GM23338 (cell line): ENCODE measurements around the gene TRMT61A. TPM values are rescaled to one million over a fixed set of nuclear protein-coding genes. Genes with fewer than 3 reads are reported as not detected.

Experiments used
- ATAC-seq: fragments of 200-7000 bp; cut with Tn5 transposase; 3 replicates; pipeline ENCODE4 v1.9.1; 2020
- DNase-seq: peaks from one replicate; pipeline ENCODE4 v3.0.0-alpha.2; 2015; ENCODE audit warnings: low spot score
- H2AFZ ChIP-seq: fragments of 200-600 bp; sonication (generic); 2 replicates; pipeline ENCODE4 v1.8.0; 2016; ENCODE audit warnings: antibody characterized with exemption, mild to moderate bottlenecking, moderate library complexity
- H3F3A ChIP-seq: fragments of 200-600 bp; sonication (generic); replicated peaks from 2 replicates; pipeline ENCODE4 v1.8.0; 2017; ENCODE audit warnings: antibody characterized with exemption, mixed run types, low read depth
- H3K27ac ChIP-seq: fragments of 200-600 bp; sonication (generic); 2 replicates; pipeline ENCODE4 v1.6.1; 2016; ENCODE audit warnings: low read depth
- H3K27me3 ChIP-seq: fragments of 200-600 bp; sonication (generic); 2 replicates; pipeline ENCODE4 v1.8.0; 2016; ENCODE audit warnings: mild to moderate bottlenecking, mixed run types, moderate library complexity; ENCODE audit not compliant: insufficient read depth
- H3K36me3 ChIP-seq: fragments of 200-600 bp; sonication (generic); 2 replicates; pipeline ENCODE4 v1.8.0; 2016; ENCODE audit warnings: mild to moderate bottlenecking; ENCODE audit not compliant: insufficient read depth
- H3K4me1 ChIP-seq: fragments of 200-600 bp; sonication (generic); 2 replicates; pipeline ENCODE4 v1.8.0; 2016; ENCODE audit warnings: mild to moderate bottlenecking, moderate library complexity; ENCODE audit not compliant: insufficient read depth
- H3K4me2 ChIP-seq: fragments of 200-600 bp; sonication (generic); 2 replicates; pipeline ENCODE4 v1.7.1; 2017; ENCODE audit warnings: mixed run types
- H3K4me3 ChIP-seq: fragments of 200-600 bp; sonication (generic); 2 replicates; pipeline ENCODE4 v1.6.1; 2016; ENCODE audit warnings: mixed run types
- H3K79me2 ChIP-seq: fragments of 200-600 bp; sonication (generic); replicated peaks from 2 replicates; pipeline ENCODE4 v1.8.0; 2017; ENCODE audit warnings: mild to moderate bottlenecking; ENCODE audit not compliant: insufficient read depth
- H3K9me2 ChIP-seq: fragments of 200-600 bp; sonication (generic); 2 replicates; pipeline ENCODE4 v1.8.0; 2017; ENCODE audit not compliant: insufficient read depth
- H4K20me1 ChIP-seq: fragments of 200-600 bp; sonication (generic); replicated peaks from 2 replicates; pipeline ENCODE4 v1.8.0; 2017; ENCODE audit warnings: mild to moderate bottlenecking; ENCODE audit not compliant: insufficient read depth
- H3K27ac Mint-ChIP-seq: 2 replicates; pipeline ENCODE4 v1.8.0; 2020; ENCODE audit warnings: inconsistent platforms, mild to moderate bottlenecking, moderate library complexity, mixed read lengths
- H3K27me3 Mint-ChIP-seq: 3 replicates; pipeline ENCODE4 v1.8.0; 2022; ENCODE audit warnings: low read depth, mild to moderate bottlenecking, moderate library complexity, mixed read lengths, inconsistent platforms; ENCODE audit not compliant: insufficient read depth, poor library complexity
- H3K36me3 Mint-ChIP-seq: 3 replicates; pipeline ENCODE4 v1.8.0; 2021; ENCODE audit warnings: low read depth, mild to moderate bottlenecking, inconsistent platforms, moderate library complexity, mixed read lengths
- H3K4me1 Mint-ChIP-seq: 3 replicates; pipeline ENCODE4 v1.8.0; 2020; ENCODE audit warnings: mild to moderate bottlenecking, inconsistent platforms, mixed read lengths
- H3K4me3 Mint-ChIP-seq: 3 replicates; pipeline ENCODE4 v1.8.0; 2021; ENCODE audit warnings: moderate library complexity, mild to moderate bottlenecking, inconsistent platforms, mixed read lengths
- H3K9me3 Mint-ChIP-seq: 3 replicates; pipeline ENCODE4 v1.8.0; 2020; ENCODE audit warnings: moderate library complexity, mild to moderate bottlenecking, inconsistent platforms, mixed read lengths
- CTCF ChIP-seq, 2 experiments: fragments of 200-600 bp in 1 of 2; sonication (generic) in 1 of 2; conservative IDR thresholded peaks; 2 replicates each; pipeline versions ENCODE4 v1.5.1 to v1.6.1; 2016 to 2017; ENCODE audit warnings: antibody characterized with exemption in 2 of 2, low read depth in 2 of 2, mild to moderate bottlenecking in 2 of 2, moderate library complexity in 1 of 2
- ETS1 ChIP-seq: IDR thresholded peaks from 2 replicates; pipeline ENCODE4 v1.6.1; 2016; ENCODE audit warnings: antibody characterized with exemption
- EZH2phosphoT487 ChIP-seq: fragments of 200-600 bp; sonication (generic); IDR thresholded peaks from one replicate; pipeline ENCODE4 v1.8.1; 2018; ENCODE audit warnings: antibody characterized with exemption; ENCODE audit not compliant: unreplicated experiment
- JUNB ChIP-seq: IDR thresholded peaks from one replicate; pipeline ENCODE4 v1.6.1; 2016; ENCODE audit warnings: antibody characterized with exemption; ENCODE audit not compliant: unreplicated experiment
- NANOG ChIP-seq: IDR thresholded peaks from 2 replicates; pipeline ENCODE4 v1.6.1; 2016; ENCODE audit warnings: antibody characterized with exemption, borderline replicate concordance
- POLR2AphosphoS5 ChIP-seq: IDR thresholded peaks from 2 replicates; pipeline ENCODE4 v1.6.1; 2016; ENCODE audit warnings: antibody characterized with exemption, low read depth
- REST ChIP-seq: IDR thresholded peaks from one replicate; pipeline ENCODE4 v1.6.1; 2018; ENCODE audit warnings: antibody characterized with exemption; ENCODE audit not compliant: unreplicated experiment
- STAT1 ChIP-seq: IDR thresholded peaks from one replicate; pipeline ENCODE4 v1.6.1; 2016; ENCODE audit warnings: antibody characterized with exemption; ENCODE audit not compliant: unreplicated experiment
- ZNF114 ChIP-seq: fragments of 250-450 bp; sonication (Bioruptor Pico); IDR thresholded peaks from 2 replicates; pipeline ENCODE4 v1.5.0; 2020; ENCODE audit warnings: mild to moderate bottlenecking, moderate library complexity
- polyA plus RNA-seq: library from polyadenylated mRNA; unstranded; fragments of >200 nt; fragmentation: Nextera tagmentation; extraction: Ambion mirVana; gene quantifications from 2 replicates; pipeline ENCODE4 v1.2.1, GENCODE V29; 2016
- total RNA-seq: library from RNA; depleted of rRNA; stranded (reverse); fragments of >200 nt; shearing (Covaris generic); gene quantifications from 2 replicates; pipeline ENCODE4 v1.2.3, GENCODE V29; 2014

TRMT61A gene
- total and polyA plus RNA-seq, 2 experiments from 2014 or later, result 13.4 to 28.2 TPM

GRCh38 chr14:103544388-103545218 is 15.6 kb downstream of the TRMT61A start (continued):
- TF ChIP-seq CTCF (conservative IDR thresholded peaks at IDR 0.05; ENCODE audit: low read depth in 2 of 2) (no peak), POLR2AphosphoS5 (no peak)

- Histone ChIP-seq H3K27me3 (no peaks in the 10 kb centered on the region; the same call in 1 of the 2 replicates), H2AFZ (no peak overlapping the region), H3K79me2 (no peaks in the 10 kb centered on the region), H3K4me3 (no peak overlapping the region), H3K4me2 (no peak overlapping the region), H3K4me1 (peaks cover 18% of the 10 kb centered on the region), H3F3A (0 out of 2 replicates have a peak, but pooled peaks cover 3% of the 10 kb centered on the region), H3K27ac (no peak overlapping the region), H3K36me3 (no peaks in the 10 kb centered on the region), H3K9me2 (no peaks in the 10 kb centered on the region), H4K20me1 (no peaks in the 10 kb centered on the region)
- Mint-ChIP-seq H3K4me1 (peaks cover 9% of the 10 kb centered on the region; the same call in 1 of the 3 replicates), H3K9me3 (no peaks in the 10 kb centered on the region), H3K4me3 (no peak overlapping the region), H3K27ac (no peak overlapping the region), H3K27me3 (peaks cover 15% of the 10 kb centered on the region), H3K36me3 (no peaks in the 10 kb centered on the region)
- TF ChIP-seq JUNB, result no peak
- TF ChIP-seq ETS1, result no peak
- TF ChIP-seq CTCF (conservative IDR thresholded peaks at IDR 0.05; ENCODE audit: low read depth in 2 of 2), result no peak
- no peak for TF ChIP-seq NANOG
- no peak for TF ChIP-seq STAT1
- TF ChIP-seq REST, result no peak
- TF ChIP-seq ZNF114 (CRISPR knock-in tag), result no peak
- no peak for TF ChIP-seq EZH2phosphoT487
- no peak for ATAC-seq
- DNase-seq, result no peak
These were observed 16.4 kb downstream of the TRMT61A start for GRCh38 chr14:103545219-103545914.
